Activated naive CD4-positive, alpha-beta T cell treated with anti-CD3 and anti-CD28 coated beads, Interleukin-2, amount 10 ng/mL, durations not matched to agents 7 days and 5 days (primary cell): ENCODE measurements around the gene FNBP1L.

ENCODE experiments used
- CTCF ChIA-PET: fragments of 350-600 bp; sonication (Branson Sonifier 250); formaldehyde crosslinking; loops from one replicate; lab custom pipeline; 2021; ENCODE audit warnings: antibody characterized with exemption; lab: Charles Lee
- DNase-seq: peaks from one replicate; pipeline ENCODE4 v3.0.0-alpha.2; 2020
- H3K27ac Mint-ChIP-seq: one replicate; pipeline ENCODE4 v1.8.0; 2021; ENCODE audit warnings: mild to moderate bottlenecking, moderate library complexity, mixed read lengths
- H3K27me3 Mint-ChIP-seq: one replicate; pipeline ENCODE4 v1.8.0; 2021; ENCODE audit warnings: mild to moderate bottlenecking, mixed read lengths
- H3K36me3 Mint-ChIP-seq: one replicate; pipeline ENCODE4 v1.8.0; 2021; ENCODE audit warnings: mixed read lengths
- H3K4me1 Mint-ChIP-seq: one replicate; pipeline ENCODE4 v1.8.0; 2021; ENCODE audit warnings: mixed read lengths
- H3K4me3 Mint-ChIP-seq: one replicate; pipeline ENCODE4 v1.8.0; 2021; ENCODE audit warnings: mild to moderate bottlenecking, moderate library complexity, mixed read lengths
- H3K9me3 Mint-ChIP-seq: one replicate; pipeline ENCODE4 v1.8.0; 2021; ENCODE audit warnings: mixed read lengths

FNBP1L gene

DNA sequence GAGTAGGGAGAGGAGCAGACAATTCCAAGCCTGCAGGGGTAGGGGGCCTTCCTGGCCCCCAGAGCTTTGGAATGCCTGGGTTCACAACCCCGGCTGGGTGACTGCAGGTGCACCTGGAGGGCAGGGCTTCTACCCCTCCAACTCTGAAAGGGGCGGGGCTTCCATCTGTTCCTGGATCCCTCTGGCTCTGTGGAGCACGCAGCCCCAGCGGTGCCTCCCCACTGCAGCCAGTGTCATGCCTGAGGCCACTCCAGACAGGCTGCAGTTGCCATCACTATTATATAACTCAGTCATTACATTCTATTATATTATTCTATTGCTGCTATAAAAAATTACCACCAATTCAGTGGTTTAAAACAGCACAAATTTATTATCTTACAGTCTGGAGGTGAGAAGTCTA lies 12.5 kb upstream of the FNBP1L start:
- Mint-ChIP-seq H3K36me3 (no peaks in the 10 kb centered on the region), H3K4me1 (no peaks in the 10 kb centered on the region), H3K27ac (no peak overlapping the region), H3K4me3 (no peak overlapping the region), H3K27me3 (peaks cover 53% of the 10 kb centered on the region), H3K9me3 (no peaks in the 10 kb centered on the region)
- CTCF ChIA-PET, result no interaction called here
- DNase-seq, result no peak

DNA sequence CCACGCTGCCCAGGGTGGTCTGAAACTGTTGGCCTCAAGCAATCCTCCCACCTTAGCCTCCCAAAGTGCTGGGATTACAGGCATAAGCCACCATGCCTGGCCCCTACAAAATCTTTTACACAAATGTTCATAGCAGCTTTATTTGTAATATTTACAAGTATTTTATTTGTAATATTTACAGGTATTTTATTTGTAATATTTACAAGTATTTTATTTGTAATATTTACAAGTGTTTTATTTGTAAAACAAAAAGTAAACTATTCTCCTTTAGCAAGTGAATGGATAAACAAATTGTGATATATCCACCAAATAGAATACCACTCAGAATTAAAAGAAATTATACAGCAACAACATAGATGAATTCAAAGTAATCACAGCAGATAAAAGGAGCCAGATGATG lies 11.4 kb upstream of the FNBP1L start:
- no peaks in the 10 kb centered on the region for H3K4me1 Mint-ChIP-seq
- peaks cover 47% of the 10 kb centered on the region for H3K27me3 Mint-ChIP-seq

DNA sequence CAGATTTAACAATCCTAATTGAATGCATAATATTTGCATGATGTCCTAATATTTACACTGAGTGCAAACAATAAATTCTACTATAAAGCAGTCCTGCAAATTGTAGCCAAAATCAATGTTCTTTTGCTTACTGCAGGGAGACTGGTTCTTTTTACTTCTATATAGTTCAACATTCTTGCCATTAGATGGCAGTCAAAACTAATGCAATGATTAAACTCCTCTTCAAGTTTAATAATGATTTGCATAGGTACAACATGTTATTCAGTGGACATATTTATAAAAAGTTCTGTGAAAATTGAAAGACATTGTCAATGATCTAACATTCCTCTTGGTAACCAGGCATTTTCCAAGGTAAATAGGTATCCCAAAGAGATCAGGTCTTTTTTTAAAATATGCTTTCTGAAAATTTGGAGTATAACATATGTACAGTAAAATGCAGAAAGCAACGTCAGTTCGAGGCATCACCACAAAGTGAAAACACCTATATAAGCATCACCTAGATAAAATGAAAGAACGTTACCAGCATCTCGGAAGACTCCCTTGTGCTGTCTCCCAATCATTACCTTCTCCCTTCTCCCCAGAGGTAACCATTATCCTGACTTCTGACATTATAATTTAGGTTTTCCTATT lies 9.8 kb upstream of the FNBP1L start:
- Mint-ChIP-seq H3K27ac (no peak overlapping the region), H3K36me3 (no peaks in the 10 kb centered on the region), H3K9me3 (no peaks in the 10 kb centered on the region), H3K4me1 (no peaks in the 10 kb centered on the region), H3K27me3 (peaks cover 54% of the 10 kb centered on the region), H3K4me3 (no peak overlapping the region)
- no peak for DNase-seq
- CTCF ChIA-PET, result interaction anchor here (0.7 to 1.9 kb wide), 4 partner anchors 133 to 406 kb away, joined by 3 to 8 read pairs (median 4); no protein-coding TSS in a partner anchor

More for the DNA sequence above, 11.4 kb upstream of the FNBP1L start:
- H3K4me3 Mint-ChIP-seq, result no peak overlapping the region
- H3K36me3 Mint-ChIP-seq, result no peaks in the 10 kb centered on the region
- no peak overlapping the region for H3K27ac Mint-ChIP-seq
- DNase-seq, result no peak
- CTCF ChIA-PET, result interaction anchor here (1.0 to 1.9 kb wide), 4 partner anchors 132 to 408 kb away, joined by 3 to 8 read pairs (median 4); no protein-coding TSS in a partner anchor
- no peaks in the 10 kb centered on the region for H3K9me3 Mint-ChIP-seq

DNA sequence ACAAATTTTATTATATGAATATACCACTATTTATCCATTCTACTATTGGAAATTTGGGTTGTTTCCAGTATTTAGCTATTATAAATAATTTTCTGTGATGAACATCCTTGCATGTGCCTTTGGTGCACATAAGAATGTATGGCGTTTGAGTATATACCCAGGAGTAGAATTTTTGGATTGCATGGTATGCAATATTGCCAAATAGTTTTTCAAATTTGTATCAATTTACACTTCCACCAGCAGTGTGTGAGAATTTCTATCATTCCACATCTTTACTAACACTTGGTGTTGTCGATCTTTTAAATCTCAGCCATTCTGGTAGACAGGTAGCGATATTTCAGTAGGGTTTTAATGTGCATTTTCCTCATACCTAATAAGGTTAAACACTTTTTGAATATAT lies 9.2 kb upstream of the FNBP1L start:
- Mint-ChIP-seq H3K4me3 (no peak overlapping the region), H3K36me3 (no peaks in the 10 kb centered on the region), H3K27ac (no peak overlapping the region), H3K4me1 (no peaks in the 10 kb centered on the region), H3K27me3 (peaks cover 54% of the 10 kb centered on the region), H3K9me3 (no peaks in the 10 kb centered on the region)
- CTCF ChIA-PET, result interaction anchor here (0.7 kb wide), 1 partner anchor 133 kb away, joined by 3 read pairs; no protein-coding TSS in a partner anchor
- no peak for DNase-seq

DNA sequence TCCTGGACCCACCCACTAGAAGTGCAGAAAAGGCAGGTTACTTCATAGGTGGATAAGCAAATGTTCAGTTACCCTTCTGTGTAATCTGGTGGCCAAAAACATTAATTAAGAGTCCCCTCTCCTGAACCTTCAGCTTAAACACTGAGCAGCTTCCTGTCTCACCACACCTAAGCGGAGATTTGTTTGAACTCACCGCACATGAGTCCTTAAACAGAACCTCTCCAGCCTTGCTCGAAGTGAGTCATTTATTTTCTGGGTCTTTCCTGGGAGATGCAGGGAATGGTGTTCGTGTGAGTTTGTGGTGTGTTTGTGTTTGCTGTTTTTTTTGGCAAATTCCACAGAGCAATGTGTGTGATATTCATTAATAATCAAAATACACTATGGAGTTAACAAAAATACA lies 7.6 kb upstream of the FNBP1L start:
- Mint-ChIP-seq H3K27ac (no peak overlapping the region), H3K4me3 (no peak overlapping the region), H3K27me3 (peaks cover 40% of the 10 kb centered on the region), H3K36me3 (no peaks in the 10 kb centered on the region), H3K4me1 (no peaks in the 10 kb centered on the region), H3K9me3 (no peaks in the 10 kb centered on the region)
- DNase-seq, result no peak
- CTCF ChIA-PET, result interaction anchor here (1.3 kb wide), 1 partner anchor 373 kb away, joined by 3 read pairs; no protein-coding TSS in a partner anchor

DNA sequence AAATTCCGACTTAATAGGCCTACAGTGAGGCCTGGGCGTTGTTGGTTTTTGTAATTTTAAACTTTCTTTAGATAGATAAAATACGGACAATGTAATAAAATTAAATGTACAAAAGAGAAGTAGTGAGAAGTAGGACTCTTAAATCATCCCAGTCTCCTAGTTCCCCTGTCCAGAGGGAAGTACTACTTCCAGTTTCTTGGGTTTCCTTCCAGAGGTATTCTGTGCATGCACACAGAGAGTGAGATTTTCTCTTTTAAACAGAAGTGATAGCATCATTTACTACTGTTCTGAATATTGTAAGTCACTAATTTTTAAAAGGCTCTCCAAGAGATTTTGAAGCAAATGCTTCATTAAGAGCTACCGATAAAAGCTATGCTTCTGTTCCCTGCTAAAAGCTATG lies 7.2 kb upstream of the FNBP1L start:
- no peak overlapping the region for H3K4me3 Mint-ChIP-seq
- no peaks in the 10 kb centered on the region for H3K36me3 Mint-ChIP-seq
- H3K27ac Mint-ChIP-seq, result no peak overlapping the region
- no peaks in the 10 kb centered on the region for H3K9me3 Mint-ChIP-seq
- CTCF ChIA-PET, result interaction anchor here (1.3 kb wide), 1 partner anchor 373 kb away, joined by 3 read pairs; no protein-coding TSS in a partner anchor
- peaks cover 40% of the 10 kb centered on the region for H3K27me3 Mint-ChIP-seq
- DNase-seq, result no peak
- H3K4me1 Mint-ChIP-seq, result no peaks in the 10 kb centered on the region

DNA sequence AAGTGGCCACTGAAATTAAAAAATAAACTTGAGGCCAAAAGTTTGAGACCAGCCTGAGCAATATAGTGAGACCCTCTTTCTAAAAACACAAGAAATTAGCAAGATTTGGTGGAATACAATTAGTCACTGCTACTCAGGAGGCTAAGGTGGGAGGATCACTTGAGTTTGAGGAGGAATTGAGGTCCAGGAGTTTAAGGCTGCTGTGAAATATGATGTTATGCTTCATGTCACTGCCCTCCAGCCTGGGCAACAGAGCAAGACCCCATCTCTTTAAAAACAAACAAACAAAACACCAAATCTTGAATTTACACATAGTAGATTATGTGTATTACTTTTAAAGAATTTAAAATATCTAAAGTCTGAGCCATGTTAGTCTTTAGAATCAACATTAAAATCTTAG lies 6.3 kb upstream of the FNBP1L start:
- Mint-ChIP-seq H3K27me3 (peaks cover 46% of the 10 kb centered on the region), H3K36me3 (no peaks in the 10 kb centered on the region), H3K4me1 (peaks cover under 1% of the 10 kb centered on the region), H3K4me3 (no peak overlapping the region), H3K27ac (no peak overlapping the region), H3K9me3 (no peaks in the 10 kb centered on the region)
- CTCF ChIA-PET, result no interaction called here
- DNase-seq, result no peak

DNA sequence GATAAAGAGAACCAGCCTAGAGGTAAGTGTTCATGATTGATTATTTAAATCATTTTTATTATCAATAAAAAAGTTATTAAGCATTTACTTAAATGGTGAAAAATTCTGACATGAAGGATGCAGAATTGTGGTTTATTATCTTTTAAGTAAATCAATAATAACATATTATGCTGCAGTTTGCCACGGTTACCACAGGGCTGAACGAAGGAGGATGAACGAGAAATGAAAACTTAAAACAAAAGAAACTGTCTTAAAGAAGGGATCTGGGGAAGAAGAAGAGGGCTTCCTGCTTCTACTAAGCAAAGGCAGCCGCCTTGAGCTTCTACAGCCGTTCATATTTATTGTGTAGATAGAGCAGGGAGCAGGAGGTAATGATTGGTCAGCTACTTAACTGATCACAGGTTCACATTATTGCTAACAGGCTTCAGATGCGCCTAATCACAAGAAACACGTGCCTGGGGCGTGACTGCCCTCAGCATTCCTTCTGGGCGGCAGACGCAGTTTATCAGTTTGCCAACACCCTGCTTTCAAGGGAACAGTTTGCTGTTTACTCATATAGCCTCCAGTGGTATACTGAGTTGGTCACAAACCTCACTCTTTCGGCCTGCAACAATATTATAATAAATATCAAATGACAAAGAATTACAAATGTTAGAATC lies 5.8 kb upstream of the FNBP1L start:
- no peak for DNase-seq
- peaks cover 5% of the 10 kb centered on the region for H3K4me1 Mint-ChIP-seq
- no peak overlapping the region for H3K27ac Mint-ChIP-seq
- H3K36me3 Mint-ChIP-seq, result no peaks in the 10 kb centered on the region
- peaks cover 51% of the 10 kb centered on the region for H3K27me3 Mint-ChIP-seq
- CTCF ChIA-PET, result no interaction called here
- H3K4me3 Mint-ChIP-seq, result no peak overlapping the region
- H3K9me3 Mint-ChIP-seq, result no peaks in the 10 kb centered on the region

DNA sequence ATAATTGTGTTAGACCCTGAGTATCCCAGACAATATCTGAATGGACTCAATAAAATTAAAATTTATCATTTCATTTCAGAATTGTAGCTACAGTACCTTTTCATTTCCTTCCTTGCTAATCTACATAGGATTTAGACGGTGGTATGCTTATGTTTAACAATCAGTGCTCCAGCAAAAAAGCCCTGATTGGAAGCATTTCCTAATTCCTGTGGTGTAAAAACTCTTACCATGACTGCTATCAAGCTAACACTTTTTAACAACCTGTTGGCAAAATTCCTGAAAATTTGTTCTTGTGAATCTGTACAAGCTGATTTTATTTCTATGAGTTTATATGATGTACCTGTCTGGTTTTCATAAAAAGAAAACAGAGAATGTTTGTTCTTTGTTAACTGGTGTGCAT lies 5.2 kb upstream of the FNBP1L start:
- Mint-ChIP-seq H3K27ac (no peak overlapping the region), H3K4me1 (peaks cover 9% of the 10 kb centered on the region), H3K9me3 (no peaks in the 10 kb centered on the region), H3K27me3 (peaks cover 54% of the 10 kb centered on the region), H3K36me3 (no peaks in the 10 kb centered on the region), H3K4me3 (no peak overlapping the region)
- CTCF ChIA-PET, result no interaction called here
- no peak for DNase-seq

DNA sequence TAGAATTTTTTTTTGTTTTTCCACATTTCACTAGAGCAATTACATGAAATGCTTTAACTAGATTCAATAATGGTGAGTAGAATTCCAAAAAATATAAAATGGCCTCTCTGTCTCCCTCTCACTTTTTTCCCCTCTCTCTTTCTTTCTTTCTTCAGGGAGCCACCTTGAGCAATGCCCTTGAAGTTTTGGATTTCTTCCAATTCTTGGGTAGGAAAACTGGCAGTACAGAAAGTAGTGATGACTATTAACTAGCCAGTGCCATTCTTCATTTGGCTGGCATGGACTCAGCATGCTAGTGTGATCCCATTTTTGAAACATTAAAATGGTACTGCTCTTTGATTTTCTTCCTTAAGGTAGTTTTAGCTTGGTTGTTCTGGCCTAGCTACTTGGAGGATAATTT lies 4.5 kb upstream of the FNBP1L start:
- H3K4me1 Mint-ChIP-seq, result peaks cover 9% of the 10 kb centered on the region
- H3K36me3 Mint-ChIP-seq, result no peaks in the 10 kb centered on the region
- H3K9me3 Mint-ChIP-seq, result no peaks in the 10 kb centered on the region
- H3K27ac Mint-ChIP-seq, result no peak overlapping the region
- DNase-seq, result no peak
- CTCF ChIA-PET, result no interaction called here
- H3K27me3 Mint-ChIP-seq, result peaks cover 58% of the 10 kb centered on the region
- H3K4me3 Mint-ChIP-seq, result no peak overlapping the region

DNA sequence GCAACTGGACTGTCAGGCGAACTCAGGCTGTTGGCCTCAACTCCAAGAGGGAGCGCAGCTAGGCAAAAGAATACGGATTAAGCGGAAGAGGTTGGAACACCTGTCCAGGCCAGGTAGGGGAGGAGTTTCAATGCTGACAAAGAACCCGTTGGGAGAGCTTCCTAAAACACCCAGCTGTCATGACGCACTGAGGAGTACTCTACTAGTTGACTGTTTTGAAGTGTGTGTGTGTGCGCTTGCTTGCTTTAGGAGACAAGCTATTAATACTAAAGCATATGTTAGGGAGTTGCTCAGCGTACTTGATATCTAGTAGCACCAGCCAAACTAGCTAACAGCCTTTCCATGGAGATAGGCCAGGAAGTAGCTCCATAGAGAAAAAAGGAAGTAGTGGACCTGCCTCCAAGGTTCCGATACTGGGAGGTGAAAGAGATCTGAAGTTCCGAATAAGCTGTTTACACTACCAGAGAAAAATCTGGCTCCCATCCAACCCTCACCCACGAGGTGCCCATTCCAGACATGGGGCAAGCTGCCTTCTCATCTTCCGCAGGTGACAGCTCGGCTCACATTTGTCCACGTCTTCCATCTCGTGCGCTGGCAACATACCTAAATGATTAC lies 974 bp upstream of the FNBP1L start:
- peaks cover 2% of the 10 kb centered on the region for H3K36me3 Mint-ChIP-seq
- H3K9me3 Mint-ChIP-seq, result no peaks in the 10 kb centered on the region
- CTCF ChIA-PET, result no interaction called here
- no peak overlapping the region for H3K27ac Mint-ChIP-seq
- H3K27me3 Mint-ChIP-seq, result peaks cover 69% of the 10 kb centered on the region
- DNase-seq, result no peak
- H3K4me3 Mint-ChIP-seq, result peak overlapping the region; percentile 51
- H3K4me1 Mint-ChIP-seq, result peaks cover 17% of the 10 kb centered on the region

DNA sequence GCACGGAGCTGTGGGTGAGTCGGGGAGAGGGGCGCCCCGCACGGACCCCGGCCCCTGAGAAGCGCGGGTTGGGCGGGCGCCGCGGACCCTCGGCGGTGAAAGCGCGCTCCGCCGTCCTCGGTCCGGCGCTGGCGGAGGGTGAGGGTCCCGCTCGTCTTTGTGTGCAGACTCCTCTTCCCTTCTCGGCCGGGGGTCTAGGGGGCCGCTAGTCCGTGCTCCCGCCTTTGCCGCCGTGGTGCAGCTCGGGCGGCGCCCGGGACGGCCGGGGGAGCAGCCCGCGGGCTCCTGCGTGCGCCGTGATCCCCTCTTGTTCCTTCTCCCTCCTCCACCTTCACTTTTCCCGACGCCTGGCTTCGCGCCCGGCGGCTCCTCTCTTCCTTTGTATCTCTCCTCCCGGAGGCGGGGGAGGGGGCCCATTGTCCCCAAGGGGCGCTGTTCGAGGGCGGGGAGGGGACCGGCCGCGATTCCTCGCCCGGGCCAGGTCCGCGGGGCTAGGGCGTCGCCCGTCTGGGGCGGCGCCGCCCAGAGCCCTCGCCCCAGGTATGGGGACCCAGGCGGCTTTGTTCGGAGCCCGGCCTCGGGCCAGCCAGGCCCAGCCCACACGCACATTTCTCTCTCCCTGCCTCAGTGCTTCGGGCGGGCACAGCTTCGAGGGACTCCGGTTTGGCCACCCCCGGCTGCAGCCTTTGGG lies 519 bp downstream of the FNBP1L start:
- Mint-ChIP-seq H3K9me3 (no peaks in the 10 kb centered on the region), H3K4me1 (peaks cover 17% of the 10 kb centered on the region), H3K4me3 (peak overlapping the region; percentile 85), H3K27me3 (peaks cover 64% of the 10 kb centered on the region), H3K27ac (no peak overlapping the region), H3K36me3 (peaks cover 2% of the 10 kb centered on the region)
- CTCF ChIA-PET, result no interaction called here
- DNase-seq, result peak; percentile 30

DNA sequence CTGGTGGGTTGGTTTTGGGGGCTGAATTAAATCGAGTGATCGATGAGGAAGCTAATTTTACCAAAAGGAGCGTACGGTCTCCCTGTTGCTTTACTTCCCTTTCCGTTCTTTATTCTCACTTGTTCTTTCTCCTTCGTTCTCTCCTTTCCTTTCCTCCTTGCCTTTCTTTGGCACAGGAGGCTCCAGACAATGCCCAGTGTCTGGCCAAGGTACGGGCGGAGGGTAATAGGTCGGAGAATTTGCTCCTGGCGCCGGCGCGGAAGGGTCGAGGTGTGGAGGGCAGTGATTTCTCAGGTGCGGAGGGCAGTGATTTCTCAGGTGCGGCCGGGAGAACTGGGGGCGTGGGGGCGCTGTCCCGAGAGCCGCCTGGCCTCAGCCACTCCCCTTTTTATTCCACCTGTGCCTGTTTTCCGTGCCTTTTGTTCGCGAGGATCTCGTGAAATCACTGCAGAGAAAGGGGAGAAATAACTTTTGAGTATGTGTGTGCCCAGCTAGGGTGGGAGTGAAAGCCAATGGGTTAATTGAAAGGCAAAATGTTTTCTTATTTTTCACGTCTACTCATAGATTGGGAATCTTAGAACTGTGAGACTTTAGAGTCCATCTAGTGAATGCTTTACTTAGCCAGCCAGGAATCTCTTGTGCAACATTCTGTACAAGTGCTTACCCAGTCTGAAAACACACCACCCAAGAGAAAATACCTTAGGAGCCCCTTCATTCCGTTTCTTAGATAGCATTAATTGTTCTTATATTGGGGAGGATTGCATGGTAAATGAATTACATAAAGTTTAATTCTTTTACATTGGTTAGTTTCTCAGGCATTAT lies 1.3 kb downstream of the FNBP1L start:
- CTCF ChIA-PET, result no interaction called here
- H3K9me3 Mint-ChIP-seq, result no peaks in the 10 kb centered on the region
- DNase-seq, result no peak
- peaks cover 17% of the 10 kb centered on the region for H3K4me1 Mint-ChIP-seq
- H3K27me3 Mint-ChIP-seq, result peaks cover 62% of the 10 kb centered on the region
- peak overlapping the region; percentile 85 for H3K4me3 Mint-ChIP-seq
- no peak overlapping the region for H3K27ac Mint-ChIP-seq
- H3K36me3 Mint-ChIP-seq, result peaks cover 2% of the 10 kb centered on the region
